ENCODE results near the gene RAB40C. TPM values are rescaled to one million over a fixed set of nuclear protein-coding genes. Genes with fewer than 3 reads are reported as not detected.

The RAB40C gene
- total and polyA plus RNA-seq, 9 of the 15 experiments (the other 6 are each of a cell fraction or from before 2014, with no cell fraction given), result 0.17 to 23.4 (median 8.7) TPM

DNA sequence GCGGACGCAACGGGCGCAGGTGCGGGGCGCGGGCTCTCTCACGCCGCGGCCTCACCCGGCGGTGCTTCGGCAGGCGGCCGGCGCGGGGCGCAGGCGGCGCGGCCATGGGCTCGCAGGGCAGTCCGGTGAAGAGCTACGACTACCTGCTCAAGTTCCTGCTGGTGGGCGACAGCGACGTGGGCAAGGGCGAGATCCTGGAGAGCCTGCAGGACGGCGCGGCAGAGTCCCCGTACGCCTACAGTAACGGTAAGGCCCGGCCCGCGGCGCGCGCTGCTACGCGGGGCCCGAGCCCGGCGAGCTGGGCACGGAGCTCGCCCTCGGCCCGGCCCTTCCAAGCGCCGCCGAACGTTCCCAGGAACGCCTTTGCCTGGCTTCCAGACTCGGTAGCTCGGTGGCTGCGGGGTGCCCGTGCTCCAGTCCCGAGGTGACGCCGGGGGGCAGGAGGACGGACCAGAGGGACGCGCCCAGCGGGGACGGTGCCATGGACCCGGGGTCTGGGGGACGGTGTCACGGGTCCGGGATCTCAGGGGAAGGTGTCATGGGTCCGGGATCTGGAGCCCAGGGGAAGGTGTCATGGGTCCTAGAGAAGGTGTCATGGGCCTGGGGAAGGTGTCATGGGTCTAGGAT is 435 bp downstream of the RAB40C start (continued):
- TF ChIP-seq HNRNPL (IDR thresholded peaks at IDR 0.05; ENCODE audit: low read depth, low read length) (no peak), BCOR (IDR thresholded peaks at IDR 0.05) (no peak)
- TF ChIP-seq, protein P1, sequence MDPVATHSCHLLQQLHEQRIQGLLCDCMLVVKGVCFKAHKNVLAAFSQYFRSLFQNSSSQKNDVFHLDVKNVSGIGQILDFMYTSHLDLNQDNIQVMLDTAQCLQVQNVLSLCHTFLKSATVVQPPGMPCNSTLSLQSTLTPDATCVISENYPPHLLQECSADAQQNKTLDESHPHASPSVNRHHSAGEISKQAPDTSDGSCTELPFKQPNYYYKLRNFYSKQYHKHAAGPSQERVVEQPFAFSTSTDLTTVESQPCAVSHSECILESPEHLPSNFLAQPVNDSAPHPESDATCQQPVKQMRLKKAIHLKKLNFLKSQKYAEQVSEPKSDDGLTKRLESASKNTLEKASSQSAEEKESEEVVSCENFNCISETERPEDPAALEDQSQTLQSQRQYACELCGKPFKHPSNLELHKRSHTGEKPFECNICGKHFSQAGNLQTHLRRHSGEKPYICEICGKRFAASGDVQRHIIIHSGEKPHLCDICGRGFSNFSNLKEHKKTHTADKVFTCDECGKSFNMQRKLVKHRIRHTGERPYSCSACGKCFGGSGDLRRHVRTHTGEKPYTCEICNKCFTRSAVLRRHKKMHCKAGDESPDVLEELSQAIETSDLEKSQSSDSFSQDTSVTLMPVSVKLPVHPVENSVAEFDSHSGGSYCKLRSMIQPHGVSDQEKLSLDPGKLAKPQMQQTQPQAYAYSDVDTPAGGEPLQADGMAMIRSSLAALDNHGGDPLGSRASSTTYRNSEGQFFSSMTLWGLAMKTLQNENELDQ (CRISPR knock-in tag; IDR thresholded peaks at IDR 0.05; ENCODE audit: borderline replicate concordance), result no peak
- TF ChIP-seq, protein P2, sequence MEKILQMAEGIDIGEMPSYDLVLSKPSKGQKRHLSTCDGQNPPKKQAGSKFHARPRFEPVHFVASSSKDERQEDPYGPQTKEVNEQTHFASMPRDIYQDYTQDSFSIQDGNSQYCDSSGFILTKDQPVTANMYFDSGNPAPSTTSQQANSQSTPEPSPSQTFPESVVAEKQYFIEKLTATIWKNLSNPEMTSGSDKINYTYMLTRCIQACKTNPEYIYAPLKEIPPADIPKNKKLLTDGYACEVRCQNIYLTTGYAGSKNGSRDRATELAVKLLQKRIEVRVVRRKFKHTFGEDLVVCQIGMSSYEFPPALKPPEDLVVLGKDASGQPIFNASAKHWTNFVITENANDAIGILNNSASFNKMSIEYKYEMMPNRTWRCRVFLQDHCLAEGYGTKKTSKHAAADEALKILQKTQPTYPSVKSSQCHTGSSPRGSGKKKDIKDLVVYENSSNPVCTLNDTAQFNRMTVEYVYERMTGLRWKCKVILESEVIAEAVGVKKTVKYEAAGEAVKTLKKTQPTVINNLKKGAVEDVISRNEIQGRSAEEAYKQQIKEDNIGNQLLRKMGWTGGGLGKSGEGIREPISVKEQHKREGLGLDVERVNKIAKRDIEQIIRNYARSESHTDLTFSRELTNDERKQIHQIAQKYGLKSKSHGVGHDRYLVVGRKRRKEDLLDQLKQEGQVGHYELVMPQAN (IDR thresholded peaks at IDR 0.05; ENCODE audit: borderline replicate concordance), result no peak
- TF ChIP-seq, protein P3, sequence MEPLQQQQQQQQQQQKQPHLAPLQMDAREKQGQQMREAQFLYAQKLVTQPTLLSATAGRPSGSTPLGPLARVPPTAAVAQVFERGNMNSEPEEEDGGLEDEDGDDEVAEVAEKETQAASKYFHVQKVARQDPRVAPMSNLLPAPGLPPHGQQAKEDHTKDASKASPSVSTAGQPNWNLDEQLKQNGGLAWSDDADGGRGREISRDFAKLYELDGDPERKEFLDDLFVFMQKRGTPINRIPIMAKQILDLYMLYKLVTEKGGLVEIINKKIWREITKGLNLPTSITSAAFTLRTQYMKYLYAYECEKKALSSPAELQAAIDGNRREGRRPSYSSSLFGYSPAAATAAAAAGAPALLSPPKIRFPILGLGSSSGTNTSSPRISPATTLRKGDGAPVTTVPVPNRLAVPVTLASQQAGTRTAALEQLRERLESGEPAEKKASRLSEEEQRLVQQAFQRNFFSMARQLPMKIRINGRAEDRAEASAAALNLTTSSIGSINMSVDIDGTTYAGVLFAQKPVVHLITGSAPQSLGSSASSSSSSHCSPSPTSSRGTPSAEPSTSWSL (CRISPR knock-in tag; IDR thresholded peaks at IDR 0.05; ENCODE audit: borderline replicate concordance), result peak; percentile 8; the same call in 1 of the 2 replicates
- TF ChIP-seq, protein P4, sequence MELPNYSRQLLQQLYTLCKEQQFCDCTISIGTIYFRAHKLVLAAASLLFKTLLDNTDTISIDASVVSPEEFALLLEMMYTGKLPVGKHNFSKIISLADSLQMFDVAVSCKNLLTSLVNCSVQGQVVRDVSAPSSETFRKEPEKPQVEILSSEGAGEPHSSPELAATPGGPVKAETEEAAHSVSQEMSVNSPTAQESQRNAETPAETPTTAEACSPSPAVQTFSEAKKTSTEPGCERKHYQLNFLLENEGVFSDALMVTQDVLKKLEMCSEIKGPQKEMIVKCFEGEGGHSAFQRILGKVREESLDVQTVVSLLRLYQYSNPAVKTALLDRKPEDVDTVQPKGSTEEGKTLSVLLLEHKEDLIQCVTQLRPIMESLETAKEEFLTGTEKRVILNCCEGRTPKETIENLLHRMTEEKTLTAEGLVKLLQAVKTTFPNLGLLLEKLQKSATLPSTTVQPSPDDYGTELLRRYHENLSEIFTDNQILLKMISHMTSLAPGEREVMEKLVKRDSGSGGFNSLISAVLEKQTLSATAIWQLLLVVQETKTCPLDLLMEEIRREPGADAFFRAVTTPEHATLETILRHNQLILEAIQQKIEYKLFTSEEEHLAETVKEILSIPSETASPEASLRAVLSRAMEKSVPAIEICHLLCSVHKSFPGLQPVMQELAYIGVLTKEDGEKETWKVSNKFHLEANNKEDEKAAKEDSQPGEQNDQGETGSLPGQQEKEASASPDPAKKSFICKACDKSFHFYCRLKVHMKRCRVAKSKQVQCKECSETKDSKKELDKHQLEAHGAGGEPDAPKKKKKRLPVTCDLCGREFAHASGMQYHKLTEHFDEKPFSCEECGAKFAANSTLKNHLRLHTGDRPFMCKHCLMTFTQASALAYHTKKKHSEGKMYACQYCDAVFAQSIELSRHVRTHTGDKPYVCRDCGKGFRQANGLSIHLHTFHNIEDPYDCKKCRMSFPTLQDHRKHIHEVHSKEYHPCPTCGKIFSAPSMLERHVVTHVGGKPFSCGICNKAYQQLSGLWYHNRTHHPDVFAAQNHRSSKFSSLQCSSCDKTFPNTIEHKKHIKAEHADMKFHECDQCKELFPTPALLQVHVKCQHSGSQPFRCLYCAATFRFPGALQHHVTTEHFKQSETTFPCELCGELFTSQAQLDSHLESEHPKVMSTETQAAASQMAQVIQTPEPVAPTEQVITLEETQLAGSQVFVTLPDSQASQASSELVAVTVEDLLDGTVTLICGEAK (IDR thresholded peaks at IDR 0.05), result peak; percentile 42; the same call in 1 of the 2 replicates
- TF ChIP-seq, protein P4 (CRISPR knock-in tag; IDR thresholded peaks at IDR 0.05), result no peak
